Measurements from ENCODE around the gene C19orf47.

- TF ChIP-seq CTCF (conservative IDR thresholded peaks at IDR 0.05; ENCODE audit: low read length) (no peak), EZH2phosphoT487 (IDR thresholded peaks at IDR 0.05; ENCODE audit: borderline replicate concordance) (no peak)
These were observed 33.5 kb downstream of the C19orf47 start for GRCh38 chr19:40314656-40315055.

Data from Loucy (cell line).